ENCODE measurements around the gene IWS1.

Gene IWS1

DNA sequence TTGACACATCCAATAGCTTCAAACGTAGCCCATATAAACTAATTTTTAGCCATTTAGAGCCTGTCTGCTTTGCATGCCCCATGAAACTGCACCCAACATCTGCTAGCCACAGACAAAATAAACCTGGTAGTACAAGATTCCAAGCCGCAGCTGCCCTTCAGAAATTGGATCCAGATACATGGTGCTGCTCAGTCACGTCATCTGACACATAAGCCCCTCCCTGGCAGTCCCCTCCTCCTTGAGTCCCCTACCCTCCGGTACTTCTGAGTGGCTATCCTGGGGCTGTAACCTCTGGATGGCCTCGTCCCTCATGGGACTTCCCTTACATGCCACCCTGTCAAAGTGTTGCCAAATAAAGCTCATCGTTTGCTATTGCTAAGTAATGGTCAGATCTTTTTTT lies 74.3 kb downstream of the IWS1 start:
- TF ChIP-seq, protein P1, sequence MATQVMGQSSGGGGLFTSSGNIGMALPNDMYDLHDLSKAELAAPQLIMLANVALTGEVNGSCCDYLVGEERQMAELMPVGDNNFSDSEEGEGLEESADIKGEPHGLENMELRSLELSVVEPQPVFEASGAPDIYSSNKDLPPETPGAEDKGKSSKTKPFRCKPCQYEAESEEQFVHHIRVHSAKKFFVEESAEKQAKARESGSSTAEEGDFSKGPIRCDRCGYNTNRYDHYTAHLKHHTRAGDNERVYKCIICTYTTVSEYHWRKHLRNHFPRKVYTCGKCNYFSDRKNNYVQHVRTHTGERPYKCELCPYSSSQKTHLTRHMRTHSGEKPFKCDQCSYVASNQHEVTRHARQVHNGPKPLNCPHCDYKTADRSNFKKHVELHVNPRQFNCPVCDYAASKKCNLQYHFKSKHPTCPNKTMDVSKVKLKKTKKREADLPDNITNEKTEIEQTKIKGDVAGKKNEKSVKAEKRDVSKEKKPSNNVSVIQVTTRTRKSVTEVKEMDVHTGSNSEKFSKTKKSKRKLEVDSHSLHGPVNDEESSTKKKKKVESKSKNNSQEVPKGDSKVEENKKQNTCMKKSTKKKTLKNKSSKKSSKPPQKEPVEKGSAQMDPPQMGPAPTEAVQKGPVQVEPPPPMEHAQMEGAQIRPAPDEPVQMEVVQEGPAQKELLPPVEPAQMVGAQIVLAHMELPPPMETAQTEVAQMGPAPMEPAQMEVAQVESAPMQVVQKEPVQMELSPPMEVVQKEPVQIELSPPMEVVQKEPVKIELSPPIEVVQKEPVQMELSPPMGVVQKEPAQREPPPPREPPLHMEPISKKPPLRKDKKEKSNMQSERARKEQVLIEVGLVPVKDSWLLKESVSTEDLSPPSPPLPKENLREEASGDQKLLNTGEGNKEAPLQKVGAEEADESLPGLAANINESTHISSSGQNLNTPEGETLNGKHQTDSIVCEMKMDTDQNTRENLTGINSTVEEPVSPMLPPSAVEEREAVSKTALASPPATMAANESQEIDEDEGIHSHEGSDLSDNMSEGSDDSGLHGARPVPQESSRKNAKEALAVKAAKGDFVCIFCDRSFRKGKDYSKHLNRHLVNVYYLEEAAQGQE (IDR thresholded peaks at IDR 0.05; ENCODE audit: insufficient read depth in 1 of 2, low read depth in 2 of 2, low read length in 2 of 2), result no peak
- TF ChIP-seq TAF1 (IDR thresholded peaks at IDR 0.05; ENCODE audit: borderline replicate concordance, insufficient read depth, low read length) (no peak), SIN3A (IDR thresholded peaks at IDR 0.05; ENCODE audit: borderline replicate concordance, insufficient read depth, low read length) (no peak)

DNA sequence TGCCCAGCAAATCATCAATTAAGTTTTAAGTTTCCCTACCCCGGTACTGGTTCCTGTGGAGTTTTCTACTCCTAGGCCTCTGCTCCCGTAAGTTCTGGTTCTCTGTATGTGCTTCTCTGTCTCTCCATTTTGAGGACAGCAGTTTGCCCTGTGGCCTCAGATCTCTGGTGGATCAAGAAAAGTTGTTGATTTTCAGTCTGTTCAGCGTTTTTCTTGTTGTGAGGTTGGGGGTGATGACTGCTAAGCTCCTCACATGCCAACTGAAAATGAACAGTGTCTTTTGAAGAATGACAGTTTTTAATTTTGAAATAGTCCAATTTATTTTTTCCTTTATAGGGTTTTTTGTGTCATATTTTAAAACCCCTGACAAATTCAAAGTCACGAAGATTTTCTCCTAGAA lies 76.4 kb downstream of the IWS1 start:
- TF ChIP-seq FOXP2 (optimal IDR thresholded peaks at IDR 0.05; ENCODE audit: borderline replicate concordance, extremely low read depth, extremely low read length, insufficient read depth), result no peak
- no peak for TF ChIP-seq TAF1 (IDR thresholded peaks at IDR 0.05; ENCODE audit: borderline replicate concordance, insufficient read depth, low read length)
- TF ChIP-seq SIN3A (IDR thresholded peaks at IDR 0.05; ENCODE audit: borderline replicate concordance, insufficient read depth, low read length), result no peak
- TF ChIP-seq, protein P1 (IDR thresholded peaks at IDR 0.05; ENCODE audit: insufficient read depth in 1 of 2, low read depth in 2 of 2, low read length in 2 of 2), result no peak
- no peak for TF ChIP-seq POLR2AphosphoS5 (IDR thresholded peaks at IDR 0.05; ENCODE audit: low read depth, low read length)

DNA sequence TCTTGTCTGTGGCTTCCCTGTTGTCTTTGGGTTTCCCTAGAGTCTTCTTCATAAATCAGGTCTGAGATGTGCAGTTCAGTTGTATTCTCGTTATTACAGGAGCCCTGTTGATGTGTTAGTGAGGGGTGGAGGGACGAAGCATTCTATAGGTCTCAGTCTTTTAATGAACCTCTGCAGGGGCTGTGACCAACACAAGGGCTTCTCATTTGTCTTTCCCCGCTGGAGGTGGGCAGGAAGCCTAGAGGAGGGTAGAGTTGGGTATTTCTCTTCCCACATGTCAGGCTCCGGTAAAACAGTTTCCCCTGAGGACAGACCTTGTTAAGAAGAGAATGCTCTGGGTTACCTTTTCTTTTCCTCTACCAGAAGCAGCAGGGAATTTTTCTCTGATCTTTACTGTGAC lies 76.9 kb downstream of the IWS1 start:
- no peak for TF ChIP-seq POLR2AphosphoS5 (IDR thresholded peaks at IDR 0.05; ENCODE audit: low read depth, low read length)
- TF ChIP-seq FOXP2 (optimal IDR thresholded peaks at IDR 0.05; ENCODE audit: borderline replicate concordance, extremely low read depth, extremely low read length, insufficient read depth), result no peak
- TF ChIP-seq, protein P1 (IDR thresholded peaks at IDR 0.05; ENCODE audit: insufficient read depth in 1 of 2, low read depth in 2 of 2, low read length in 2 of 2), result no peak
- no peak for TF ChIP-seq SIN3A (IDR thresholded peaks at IDR 0.05; ENCODE audit: borderline replicate concordance, insufficient read depth, low read length)
- no peak for TF ChIP-seq TAF1 (IDR thresholded peaks at IDR 0.05; ENCODE audit: borderline replicate concordance, insufficient read depth, low read length)

DNA sequence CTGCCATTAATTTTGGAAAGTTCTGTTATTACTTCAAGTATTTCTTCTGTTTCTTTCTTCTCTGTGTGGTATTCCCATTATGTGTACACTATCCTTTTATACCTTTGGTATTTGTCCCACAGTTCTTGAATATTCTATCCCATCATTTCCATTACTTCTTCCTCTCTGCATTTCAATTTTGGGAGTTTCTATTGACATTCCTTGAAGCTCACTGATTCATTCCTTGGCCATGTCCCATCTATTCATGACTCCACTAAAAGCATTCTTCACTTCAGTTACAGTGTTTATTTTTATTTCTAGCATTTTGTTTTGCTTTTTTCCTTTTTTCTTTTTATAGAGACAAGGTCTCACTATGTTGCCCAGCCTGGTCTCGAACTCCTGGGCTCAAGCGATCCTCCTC lies 77.8 kb downstream of the IWS1 start:
- TF ChIP-seq TAF1 (IDR thresholded peaks at IDR 0.05; ENCODE audit: borderline replicate concordance, insufficient read depth, low read length), result no peak
- TF ChIP-seq FOXP2 (optimal IDR thresholded peaks at IDR 0.05; ENCODE audit: borderline replicate concordance, extremely low read depth, extremely low read length, insufficient read depth), result no peak
- TF ChIP-seq, protein P1 (IDR thresholded peaks at IDR 0.05; ENCODE audit: insufficient read depth in 1 of 2, low read depth in 2 of 2, low read length in 2 of 2), result no peak
- TF ChIP-seq SIN3A (IDR thresholded peaks at IDR 0.05; ENCODE audit: borderline replicate concordance, insufficient read depth, low read length), result no peak
- no peak for TF ChIP-seq POLR2AphosphoS5 (IDR thresholded peaks at IDR 0.05; ENCODE audit: low read depth, low read length)

DNA sequence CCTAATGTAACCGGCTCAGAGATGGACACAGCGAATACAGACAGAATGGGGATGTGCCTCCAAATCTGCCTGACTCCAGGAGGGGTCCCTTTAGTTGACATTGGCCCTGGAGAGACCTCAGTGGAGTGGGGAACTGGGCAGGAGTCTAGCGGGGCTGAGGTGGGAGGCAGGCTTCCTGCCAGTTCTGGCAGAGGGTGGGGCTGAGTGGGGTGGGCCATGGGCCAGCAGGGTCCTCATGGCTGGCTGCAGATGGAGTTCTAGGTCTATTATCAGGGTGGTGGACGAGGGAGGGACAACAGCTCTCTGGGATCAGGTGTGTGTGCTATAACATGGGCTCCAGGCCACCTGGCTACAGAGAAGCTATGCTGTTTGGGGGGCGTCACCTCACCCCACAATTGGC lies 86.9 kb downstream of the IWS1 start:
- TF ChIP-seq POLR2AphosphoS5 (IDR thresholded peaks at IDR 0.05; ENCODE audit: low read depth, low read length) (no peak), SIN3A (IDR thresholded peaks at IDR 0.05; ENCODE audit: borderline replicate concordance, insufficient read depth, low read length) (no peak), FOXP2 (optimal IDR thresholded peaks at IDR 0.05; ENCODE audit: borderline replicate concordance, extremely low read depth, extremely low read length, insufficient read depth) (no peak), TAF1 (IDR thresholded peaks at IDR 0.05; ENCODE audit: borderline replicate concordance, insufficient read depth, low read length) (no peak)
- TF ChIP-seq, protein P1 (IDR thresholded peaks at IDR 0.05; ENCODE audit: insufficient read depth in 1 of 2, low read depth in 2 of 2, low read length in 2 of 2), result no peak

Data from PFSK-1 (cell line).